ENCODE data around the gene TNRC6B. TPM values are rescaled to one million over a fixed set of nuclear protein-coding genes. Genes with fewer than 3 reads are reported as not detected.
"Not testable (repeated sequence)": the region's sequence is repeated elsewhere in the genome, so short reads cannot be mapped to it uniquely, and the experiment has no call there.

The TNRC6B gene
- total and polyA plus RNA-seq, 2 experiments from 2014 or later: 46.9 to 87.8 TPM

GRCh38 chr22:40377931-40378330 lies 200.2 kb downstream of the TNRC6B start:
- H3K4me1 ChIP-seq (ENCODE audit: insufficient read depth): no peaks in the 10 kb centered on the region
- H2AFZ ChIP-seq: no peak overlapping the region
- no peaks in the 10 kb centered on the region for H3K9me2 ChIP-seq (ENCODE audit: insufficient read depth)
- H3K4me1 Mint-ChIP-seq: no peaks in the 10 kb centered on the region
- TF ChIP-seq CTCF (conservative IDR thresholded peaks at IDR 0.05; ENCODE audit: low read depth in 2 of 2): no peak
- DNase-seq (ENCODE audit: low spot score) (no peak), ATAC-seq (no peak)
- H3K27me3 ChIP-seq (ENCODE audit: insufficient read depth): no peaks in the 10 kb centered on the region
- no peak overlapping the region for H3K4me3 Mint-ChIP-seq
- no peak overlapping the region for H3K4me3 ChIP-seq
- H3K79me2 ChIP-seq (replicated peaks; ENCODE audit: insufficient read depth): peaks cover 22% of the 10 kb centered on the region; the same call in 1 of the 2 replicates
- H3K9me3 Mint-ChIP-seq: no peaks in the 10 kb centered on the region
- H3K27me3 Mint-ChIP-seq (ENCODE audit: insufficient read depth, low read depth, poor library complexity): no peaks in the 10 kb centered on the region
- H3K36me3 ChIP-seq (ENCODE audit: insufficient read depth): peaks cover 4% of the 10 kb centered on the region
- no peak overlapping the region for H3K27ac ChIP-seq (ENCODE audit: low read depth)
- no peak overlapping the region for H3K4me2 ChIP-seq
- H4K20me1 ChIP-seq (replicated peaks; ENCODE audit: insufficient read depth): peaks cover 16% of the 10 kb centered on the region
- H3K27ac Mint-ChIP-seq: no peak overlapping the region
- H3K36me3 Mint-ChIP-seq (ENCODE audit: low read depth): peaks cover 9% of the 10 kb centered on the region; the same call in 2 of the 3 replicates
- H3F3A ChIP-seq (replicated peaks; ENCODE audit: low read depth): no peaks in the 10 kb centered on the region

DNA sequence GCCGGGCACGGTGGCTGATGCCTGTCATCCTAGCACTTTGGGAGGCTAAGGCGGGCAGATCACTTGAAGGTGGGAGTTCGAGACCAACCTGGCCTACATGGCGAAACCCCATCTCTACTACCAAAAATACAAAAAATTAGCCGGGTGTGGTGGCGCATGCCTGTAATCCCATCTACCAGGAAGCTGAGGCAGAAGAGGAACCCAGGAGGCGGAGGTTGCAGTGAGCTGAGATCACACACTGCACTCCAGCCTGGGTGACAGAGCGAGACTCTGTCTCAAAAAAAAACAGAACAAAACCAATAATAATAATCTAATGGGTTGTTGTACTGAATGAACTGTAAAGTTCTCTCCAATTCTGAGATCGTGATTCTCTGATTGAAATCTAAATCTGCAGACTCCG lies 200.7 kb downstream of the TNRC6B start:
- DNase-seq (ENCODE audit: low spot score); H3K4me2 ChIP-seq; H3K9me3 Mint-ChIP-seq; H3K4me1 Mint-ChIP-seq; H3K4me1 ChIP-seq (ENCODE audit: insufficient read depth); ATAC-seq; H3K27ac Mint-ChIP-seq; H2AFZ ChIP-seq; H3K36me3 Mint-ChIP-seq (ENCODE audit: low read depth); H3K27me3 Mint-ChIP-seq (ENCODE audit: insufficient read depth, low read depth, poor library complexity); H3K9me2 ChIP-seq (ENCODE audit: insufficient read depth); H3K4me3 ChIP-seq; H3K4me3 Mint-ChIP-seq; H3K36me3 ChIP-seq (ENCODE audit: insufficient read depth); H3K27ac ChIP-seq (ENCODE audit: low read depth); H3F3A ChIP-seq (replicated peaks; ENCODE audit: low read depth); H3K27me3 ChIP-seq (ENCODE audit: insufficient read depth): not testable (repeated sequence)
- H4K20me1 ChIP-seq (replicated peaks; ENCODE audit: insufficient read depth): peaks cover 16% of the 10 kb centered on the region
- peaks cover 19% of the 10 kb centered on the region; the same call in 1 of the 2 replicates for H3K79me2 ChIP-seq (replicated peaks; ENCODE audit: insufficient read depth)

DNA sequence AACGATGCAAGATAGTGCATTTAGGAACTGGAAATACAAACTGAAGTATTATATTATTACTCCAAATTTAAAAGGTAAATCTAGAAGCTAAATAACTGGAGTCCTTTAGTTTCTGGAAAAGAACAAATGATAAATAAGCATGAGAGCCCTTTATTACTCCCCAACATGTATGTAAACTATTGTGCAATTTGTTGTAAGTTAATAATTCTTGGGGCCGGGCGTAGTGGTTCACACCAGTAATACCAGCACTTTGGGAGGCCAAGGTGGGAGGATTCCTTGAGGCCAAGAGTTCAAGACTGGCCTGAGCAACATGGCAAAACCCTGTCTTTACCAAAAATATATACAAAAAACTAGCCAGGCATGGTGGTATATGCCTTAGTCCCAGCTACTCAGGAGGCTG lies 203.7 kb downstream of the TNRC6B start:
- Histone ChIP-seq H3K27ac (ENCODE audit: low read depth) (no peak overlapping the region), H4K20me1 (replicated peaks; ENCODE audit: insufficient read depth) (peaks cover 13% of the 10 kb centered on the region), H3F3A (replicated peaks; ENCODE audit: low read depth) (no peaks in the 10 kb centered on the region), H2AFZ (no peak overlapping the region), H3K36me3 (ENCODE audit: insufficient read depth) (no peaks in the 10 kb centered on the region), H3K4me3 (no peak overlapping the region), H3K4me1 (ENCODE audit: insufficient read depth) (no peaks in the 10 kb centered on the region), H3K27me3 (ENCODE audit: insufficient read depth) (no peaks in the 10 kb centered on the region), H3K4me2 (no peak overlapping the region), H3K9me2 (ENCODE audit: insufficient read depth) (no peaks in the 10 kb centered on the region), H3K79me2 (replicated peaks; ENCODE audit: insufficient read depth) (0 out of 2 replicates have a peak, but pooled peaks cover 12% of the 10 kb centered on the region)
- no peaks in the 10 kb centered on the region for H3K36me3 Mint-ChIP-seq (ENCODE audit: low read depth)
- TF ChIP-seq JUNB (IDR thresholded peaks at IDR 0.05; ENCODE audit: unreplicated experiment) (no peak), CTCF (conservative IDR thresholded peaks at IDR 0.05; ENCODE audit: low read depth in 2 of 2) (no peak), NANOG (IDR thresholded peaks at IDR 0.05; ENCODE audit: borderline replicate concordance) (no peak), REST (IDR thresholded peaks at IDR 0.05; ENCODE audit: unreplicated experiment) (no peak)
- no peaks in the 10 kb centered on the region for H3K9me3 Mint-ChIP-seq
- ATAC-seq: no peak
- H3K27ac Mint-ChIP-seq: no peak overlapping the region
- no peaks in the 10 kb centered on the region for H3K4me1 Mint-ChIP-seq
- DNase-seq (ENCODE audit: low spot score): no peak
- H3K4me3 Mint-ChIP-seq: no peak overlapping the region
- H3K27me3 Mint-ChIP-seq (ENCODE audit: insufficient read depth, low read depth, poor library complexity): no peaks in the 10 kb centered on the region

Measured in GM23338 (cell line).